ENCODE data around the gene ROCK2. TPM values are rescaled to one million over a fixed set of nuclear protein-coding genes. Genes with fewer than 3 reads are reported as not detected.

ROCK2 gene
- total and polyA plus RNA-seq, 2 of the 8 experiments (the other 6 are each of a cell fraction or from before 2014, with no cell fraction given), result 2.7 to 29.0 TPM

DNA sequence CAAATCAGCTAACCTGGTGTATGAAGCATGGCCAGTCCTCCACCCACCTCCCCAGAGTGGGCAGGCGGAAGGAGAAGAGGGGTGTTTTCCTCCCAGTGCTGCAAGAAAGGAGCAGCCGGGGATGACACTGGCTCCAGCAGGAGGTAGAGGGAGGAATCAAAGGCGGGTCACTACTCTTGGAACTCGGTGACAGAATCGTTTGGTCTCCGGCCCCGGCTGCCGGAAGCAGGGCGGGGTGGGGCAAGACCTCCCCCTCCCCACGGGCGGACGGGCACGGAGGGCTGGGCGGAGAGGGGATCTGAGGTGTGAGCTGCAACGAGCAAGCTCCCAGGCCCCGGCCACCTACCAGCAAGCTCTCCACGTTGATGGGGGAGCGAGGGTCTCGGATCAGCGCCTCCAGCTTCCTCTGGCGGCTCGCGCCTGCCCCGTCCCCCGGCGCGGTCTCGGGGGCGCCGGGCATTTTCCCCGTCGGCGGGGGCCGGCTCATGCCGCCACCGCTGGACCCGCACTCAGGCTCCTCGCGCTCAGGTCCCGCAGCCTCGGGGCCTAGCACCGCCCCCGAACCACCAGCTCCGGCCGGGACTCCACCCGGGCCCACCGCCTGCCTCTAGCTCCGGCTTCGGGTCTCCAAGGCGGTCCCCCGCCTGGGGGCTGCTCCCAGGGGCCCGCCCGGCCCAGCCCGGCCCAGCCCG is 640 bp downstream of the ROCK2 start (continued):
- peak; percentile 75 for TF ChIP-seq ASH2L (IDR thresholded peaks at IDR 0.05; ENCODE audit: low read length)

All from H1 (cell line).